Eye (tissue), 1 donor: ENCODE data around the gene MIF4GD.
"Not testable (repeated sequence)": the region's sequence is repeated elsewhere in the genome, so short reads cannot be mapped to it uniquely, and the experiment has no call there.

Experiments
- DNase-seq: peaks from one replicate; pipeline ENCODE4 v3.0.0-alpha.2; 2015

Gene MIF4GD, protein sequence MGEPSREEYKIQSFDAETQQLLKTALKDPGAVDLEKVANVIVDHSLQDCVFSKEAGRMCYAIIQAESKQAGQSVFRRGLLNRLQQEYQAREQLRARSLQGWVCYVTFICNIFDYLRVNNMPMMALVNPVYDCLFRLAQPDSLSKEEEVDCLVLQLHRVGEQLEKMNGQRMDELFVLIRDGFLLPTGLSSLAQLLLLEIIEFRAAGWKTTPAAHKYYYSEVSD

DNA sequence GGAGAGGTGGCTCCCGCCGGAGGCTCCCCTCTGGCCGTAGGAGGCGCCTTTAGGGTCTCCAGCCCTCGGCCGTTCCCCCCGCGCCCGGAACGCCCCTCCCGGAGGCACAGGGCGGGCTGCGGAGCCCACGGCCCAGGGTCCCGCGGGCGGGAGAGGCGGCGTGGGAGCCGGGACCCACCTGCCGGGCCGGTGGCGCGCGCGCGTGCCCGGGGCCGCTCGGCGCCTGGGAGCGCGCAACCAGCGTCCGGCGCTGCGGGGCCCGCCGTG is at the start of gene MIF4GD:
Gene MIF4GD (minus strand): TSS at position 266 of the 267 bp plus-strand sequence. CDS start 1,036 bp downstream, outside the sequence.
- DNase-seq = no peak

DNA sequence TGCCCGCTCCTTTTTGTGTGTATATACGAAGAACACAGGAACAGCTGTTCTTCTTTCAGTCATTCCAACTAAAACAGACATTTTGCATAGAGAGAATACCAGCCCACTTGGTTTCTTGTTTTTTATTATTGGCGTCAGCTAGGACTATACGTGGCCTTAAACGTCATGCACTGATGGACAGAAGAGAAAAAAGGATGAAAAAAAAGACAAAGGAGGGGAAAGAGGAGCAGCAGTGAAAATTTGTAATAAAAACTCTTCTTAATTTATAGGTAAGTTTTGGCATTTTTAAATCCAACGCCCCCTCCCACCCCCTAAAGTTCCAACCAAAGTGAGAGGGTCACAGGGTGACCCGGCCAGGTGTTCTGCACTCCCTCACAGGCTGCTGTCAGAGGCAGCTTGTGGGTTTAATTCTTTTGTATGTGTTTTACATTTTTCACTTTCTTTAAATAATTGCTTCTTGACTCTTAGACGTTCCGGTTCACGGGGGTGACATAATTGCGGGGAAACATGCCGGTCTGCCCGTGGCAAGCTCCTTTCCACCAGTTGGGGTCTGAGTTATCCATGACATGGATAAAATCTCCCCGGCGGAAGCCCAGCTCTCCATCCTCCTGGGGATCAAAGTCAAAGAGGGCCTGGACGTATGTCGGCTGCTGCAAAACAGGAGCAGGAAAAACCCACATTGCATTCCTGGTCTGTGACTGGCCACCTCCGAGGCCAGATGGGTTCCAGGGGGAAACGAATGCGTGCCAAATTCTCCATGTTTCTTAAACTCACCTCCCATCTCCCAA is 49.1 kb upstream of the MIF4GD start:
- no peak for DNase-seq

DNA sequence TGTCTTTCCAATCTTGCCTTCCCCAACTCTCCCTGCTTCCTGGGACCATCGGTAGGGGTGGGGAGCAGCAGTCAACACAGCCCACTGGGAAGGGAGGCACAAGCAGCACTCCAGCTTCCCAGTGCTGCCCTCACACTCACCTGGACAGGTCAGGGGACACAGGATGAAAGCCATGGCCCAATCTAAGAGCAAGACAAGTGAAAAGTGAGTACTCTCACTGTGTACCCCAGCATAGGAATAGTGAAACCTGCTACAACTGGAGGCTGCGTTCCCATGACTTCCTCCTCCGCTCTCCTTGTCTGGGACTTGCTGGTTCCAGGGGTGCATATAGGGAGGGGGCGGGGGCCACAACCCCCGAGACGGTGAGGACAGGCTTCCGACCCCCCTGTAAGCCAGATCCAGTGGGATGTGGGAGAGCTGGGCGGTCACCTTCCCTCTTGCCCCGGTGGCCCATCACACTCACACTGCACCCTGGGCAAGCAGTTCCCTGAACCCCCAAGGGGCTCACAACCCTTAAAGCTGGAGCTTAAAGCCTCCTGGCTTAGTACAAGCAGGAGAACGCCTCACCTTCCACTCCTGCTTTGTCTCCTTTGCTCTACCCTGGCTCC is 47.7 kb upstream of the MIF4GD start:
- no peak for DNase-seq

DNA sequence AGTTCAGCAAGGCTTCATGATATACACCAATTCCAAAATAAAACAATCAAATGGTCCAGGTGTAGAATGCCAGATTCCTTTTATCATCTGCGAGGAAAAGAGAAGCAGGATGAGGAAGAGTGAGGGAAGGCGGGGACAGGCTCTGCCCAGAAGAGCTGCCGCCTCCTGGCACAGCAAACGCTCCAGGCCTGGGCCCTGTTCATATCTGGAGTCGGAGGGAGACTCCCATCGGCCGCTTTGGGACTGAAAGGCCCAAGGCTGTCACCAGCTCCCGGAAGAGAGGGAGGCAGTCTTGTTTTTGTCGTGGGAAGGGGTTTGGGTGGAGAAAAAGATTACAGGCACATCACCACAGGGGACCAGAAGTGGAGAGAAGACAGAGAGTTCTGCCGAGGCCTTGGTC is 47.2 kb upstream of the MIF4GD start:
- DNase-seq = no peak

DNA sequence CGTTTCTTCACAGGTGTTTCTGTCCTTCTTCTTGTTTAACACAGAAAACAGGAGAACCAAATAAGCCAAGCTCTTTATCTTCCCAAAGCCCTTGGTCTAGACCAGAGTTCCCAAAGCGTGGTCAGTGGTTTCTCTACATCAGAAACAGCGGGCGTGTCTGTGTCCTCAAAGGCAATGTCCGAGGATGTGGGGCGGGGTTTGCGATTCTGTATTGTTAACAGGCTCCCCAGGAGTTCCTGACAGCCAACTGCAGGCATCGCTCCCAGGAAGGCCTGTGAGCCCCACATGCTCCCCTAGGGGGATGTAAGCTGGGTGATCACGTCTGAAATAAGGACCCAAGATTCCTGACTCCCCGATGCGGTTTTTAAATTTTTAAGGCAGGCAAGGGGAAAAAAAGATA is 46.6 kb upstream of the MIF4GD start:
- DNase-seq = no peak

DNA sequence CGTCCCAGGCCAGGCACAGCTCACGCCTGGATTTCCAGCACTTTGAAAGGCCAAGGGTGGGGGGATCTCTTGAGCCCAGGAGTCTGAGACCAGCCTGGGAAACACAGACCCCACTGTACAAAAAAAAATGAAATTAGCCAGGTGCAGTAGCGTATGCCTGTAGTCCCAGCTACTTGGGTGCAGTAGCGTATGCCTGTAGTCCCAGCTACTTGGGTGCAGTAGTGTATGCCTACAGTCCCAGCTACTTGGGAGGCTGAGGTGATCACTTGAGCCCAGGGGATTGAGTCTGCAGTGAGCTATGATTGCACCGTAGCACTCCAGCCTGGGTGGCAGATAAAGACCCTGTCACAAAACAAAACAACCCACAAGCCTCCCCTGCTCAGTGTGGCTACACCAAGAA is 45.2 kb upstream of the MIF4GD start:
- no peak for DNase-seq

DNA sequence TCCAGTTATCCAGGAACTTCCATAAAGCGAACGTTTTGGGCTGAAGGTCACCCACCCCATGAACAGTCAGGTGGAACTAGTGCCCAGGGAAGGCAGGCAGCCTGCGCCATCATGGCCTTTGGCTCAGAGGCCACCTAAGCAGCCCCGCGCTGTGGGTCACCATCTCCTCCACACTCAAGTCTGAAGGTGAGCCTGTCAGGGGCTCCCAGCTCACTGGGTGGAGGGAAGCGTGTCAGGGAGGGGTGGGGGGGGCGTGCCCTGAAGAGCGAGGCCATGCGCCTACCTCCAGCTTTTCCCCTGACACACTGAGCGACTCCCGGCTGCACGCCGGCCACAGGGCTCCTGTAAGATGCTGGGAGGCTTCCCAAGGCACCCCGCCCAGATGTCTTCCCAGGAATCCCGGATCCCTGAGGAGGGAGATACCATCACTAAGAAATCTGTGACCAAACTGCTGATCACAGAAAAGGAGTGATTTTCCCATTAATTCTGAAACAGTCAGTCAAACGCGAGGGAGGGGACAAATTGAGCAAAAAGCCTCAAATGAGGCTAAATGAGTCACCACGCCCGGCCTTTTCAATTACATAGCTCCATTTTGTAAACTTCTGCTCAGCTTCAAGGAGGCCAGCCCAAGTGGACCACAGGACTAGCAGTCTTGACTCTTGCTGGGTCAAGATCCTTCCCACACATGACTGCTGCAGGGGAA is 44.7 kb upstream of the MIF4GD start:
- DNase-seq = no peak

DNA sequence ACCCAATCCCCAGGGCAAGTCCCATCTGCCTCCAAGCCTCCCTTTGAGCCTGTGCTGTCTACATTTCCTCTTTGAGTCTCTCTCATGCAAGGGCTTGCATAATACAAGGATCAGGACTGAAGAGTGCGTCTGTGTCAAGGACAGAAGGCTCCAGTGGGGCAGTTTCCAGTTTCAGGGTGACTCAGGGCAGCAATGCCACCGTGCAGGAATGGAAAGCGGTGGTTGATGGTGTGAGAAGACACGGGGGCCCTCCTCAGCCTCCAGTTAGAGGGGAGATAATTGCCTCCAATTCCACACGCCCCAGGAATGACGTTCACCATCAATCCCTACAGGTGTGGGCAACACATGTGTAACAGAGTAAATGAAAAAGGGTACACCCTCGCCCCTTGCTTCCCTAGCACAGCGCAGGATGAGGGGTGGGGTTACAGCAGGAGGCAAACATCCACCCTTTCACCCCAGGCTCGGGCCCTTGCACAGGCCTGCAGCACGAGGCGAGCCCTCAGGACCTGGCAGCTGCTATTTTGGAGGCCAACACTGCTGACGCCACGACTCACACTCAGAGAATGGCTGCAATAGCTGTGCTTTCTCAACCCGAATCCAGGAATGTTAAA is 43.0 kb upstream of the MIF4GD start:
- DNase-seq = no peak

DNA sequence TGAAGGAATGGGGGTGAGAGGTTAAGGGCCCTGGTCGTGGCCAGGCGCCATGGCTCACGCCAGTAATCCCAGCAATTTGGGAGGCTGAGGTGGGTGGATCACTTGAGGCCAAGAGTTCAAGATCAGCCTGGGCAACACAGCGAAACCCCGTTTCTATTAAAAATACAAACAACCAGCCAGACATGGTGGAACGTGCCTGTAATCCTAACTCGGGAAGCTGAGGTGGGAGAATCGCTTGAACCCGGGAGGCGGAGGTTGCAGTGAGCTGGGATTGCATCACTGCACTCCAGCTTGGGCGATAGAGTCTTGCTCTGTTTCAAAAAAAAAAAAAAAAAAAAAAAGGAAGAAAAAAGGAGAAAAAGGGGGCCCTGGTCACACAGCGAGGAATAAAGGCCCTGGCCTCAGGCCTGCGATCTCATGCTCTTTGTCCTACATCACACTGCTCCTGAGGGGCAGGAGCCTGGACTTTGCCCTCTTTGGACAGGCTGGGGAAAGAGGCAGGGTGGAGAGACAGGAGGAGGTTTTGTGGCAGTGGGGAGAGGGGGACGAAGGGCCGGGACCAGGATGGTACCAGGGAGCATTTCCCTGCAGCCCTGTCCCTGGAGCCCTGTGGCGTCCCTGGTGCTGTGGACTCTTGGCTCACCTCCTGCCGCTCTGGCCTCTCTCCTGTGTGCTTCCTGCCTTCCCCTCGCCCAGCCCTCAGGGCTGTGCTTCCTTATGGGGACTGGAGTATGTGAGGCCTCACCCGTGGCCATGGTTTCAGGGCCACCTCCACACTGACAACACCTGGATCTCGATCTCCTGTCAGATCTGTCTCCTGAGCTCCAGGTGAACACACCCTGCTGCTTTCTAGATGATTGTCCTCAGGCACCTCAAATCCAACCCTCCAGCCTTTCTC is 38.0 kb upstream of the MIF4GD start:
- no peak for DNase-seq

DNA sequence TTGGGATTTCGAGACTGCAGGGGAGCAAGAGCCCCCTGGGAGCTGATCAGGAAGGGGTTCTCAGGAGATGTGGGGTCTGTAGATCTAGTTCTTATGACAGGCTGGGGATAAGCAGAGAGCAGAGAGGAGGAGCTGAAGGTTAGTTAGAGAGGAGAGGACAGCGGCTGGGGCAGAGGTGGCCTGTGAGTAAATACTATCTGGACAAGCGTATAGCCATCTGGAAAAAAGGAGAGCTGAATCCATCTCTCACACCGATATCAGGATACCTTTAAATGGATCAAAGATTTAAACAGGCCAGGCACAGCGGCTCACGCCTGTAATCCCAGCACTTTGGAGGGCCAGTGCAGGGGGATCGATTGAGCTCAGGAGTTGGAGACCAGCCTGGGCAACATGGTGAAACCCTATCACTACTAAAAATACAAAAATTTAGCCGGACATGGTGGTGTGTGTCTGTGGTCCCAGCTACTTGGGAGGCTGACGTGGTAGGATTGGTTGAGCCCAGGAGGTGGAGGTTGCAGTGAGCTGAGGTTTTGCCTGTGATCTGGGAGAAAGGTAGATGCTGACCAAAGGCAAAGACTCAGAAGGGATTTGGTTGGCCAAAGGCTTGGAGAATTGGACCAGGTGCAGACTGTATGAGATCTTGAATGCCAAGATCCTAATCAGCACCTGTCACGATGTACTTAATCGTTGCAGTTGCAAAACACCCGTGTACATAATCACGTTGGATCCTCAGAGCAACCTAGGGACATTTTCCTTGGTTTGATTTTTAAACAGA is 37.1 kb upstream of the MIF4GD start:
- no peak for DNase-seq

DNA sequence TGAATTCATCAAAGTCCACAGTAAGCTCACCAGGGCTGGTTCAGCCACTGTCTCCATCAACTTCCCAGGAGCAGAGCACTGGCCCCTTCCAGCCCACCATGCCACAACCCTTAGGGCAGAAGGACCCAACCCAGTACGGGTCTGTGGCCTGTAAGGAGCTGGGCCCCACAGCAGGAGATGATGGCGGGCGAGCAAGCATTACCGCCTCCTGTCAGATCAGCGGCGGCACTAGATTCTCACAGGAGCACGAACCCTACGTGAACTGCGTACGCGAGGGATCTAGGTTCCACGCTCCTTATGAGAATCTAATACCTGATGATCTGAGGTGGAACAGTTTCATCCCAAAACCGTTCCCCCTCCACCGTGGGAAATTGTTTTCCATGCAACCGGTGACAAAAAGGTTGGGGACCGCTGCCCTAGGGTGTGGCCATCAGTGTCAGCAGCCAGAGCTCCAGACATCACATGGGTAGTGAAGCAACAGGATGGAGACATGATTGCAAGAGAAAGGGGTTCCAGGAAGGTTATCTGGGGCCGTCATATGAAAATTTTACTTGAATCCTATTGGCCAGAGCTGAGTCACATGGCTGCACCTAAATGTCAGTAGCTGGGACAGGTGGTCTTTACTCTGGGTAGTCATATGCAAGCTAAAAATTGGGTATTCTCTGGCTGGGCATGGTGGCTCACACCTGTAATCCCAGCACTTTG is 30.6 kb upstream of the MIF4GD start:
- DNase-seq = no peak

DNA sequence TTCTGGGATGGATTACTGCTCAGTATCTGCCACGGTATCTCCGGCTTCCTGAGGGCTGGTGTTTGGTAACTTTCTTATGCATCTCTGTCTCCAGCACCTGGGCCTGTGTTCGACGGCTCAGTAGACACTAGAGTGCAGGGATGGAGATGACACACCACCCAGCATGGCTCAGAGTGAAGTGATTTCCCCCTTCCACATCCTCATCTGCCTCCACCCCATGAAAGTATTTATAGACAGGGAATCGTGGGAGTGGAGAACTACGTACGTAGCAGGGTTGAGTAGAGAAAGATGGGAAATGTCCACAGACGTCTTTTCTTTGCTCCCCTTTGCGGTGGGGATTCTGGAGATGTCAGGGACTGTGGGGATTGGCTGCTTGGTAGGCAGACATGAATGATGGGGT is 30.0 kb upstream of the MIF4GD start:
- no peak for DNase-seq

DNA sequence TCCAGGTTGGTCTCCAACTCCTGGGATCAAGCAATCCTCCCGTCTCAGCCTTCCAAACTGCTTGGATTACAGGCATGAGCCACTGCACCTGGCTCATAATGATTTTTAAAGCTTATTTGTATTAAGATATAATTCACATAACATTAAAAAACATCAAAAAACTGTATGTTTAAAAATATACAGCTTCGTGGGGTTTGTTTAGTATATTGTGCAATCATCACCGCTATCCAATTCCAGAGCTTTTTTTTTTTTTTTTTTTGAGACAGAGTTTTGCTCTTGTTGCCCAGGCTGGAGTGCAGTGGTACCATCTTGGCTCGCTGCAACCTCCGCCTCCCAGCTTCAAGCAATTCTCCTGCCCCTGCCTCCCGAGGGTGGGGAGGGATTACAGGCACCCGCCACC is 29.2 kb upstream of the MIF4GD start:
- no peak for DNase-seq

DNA sequence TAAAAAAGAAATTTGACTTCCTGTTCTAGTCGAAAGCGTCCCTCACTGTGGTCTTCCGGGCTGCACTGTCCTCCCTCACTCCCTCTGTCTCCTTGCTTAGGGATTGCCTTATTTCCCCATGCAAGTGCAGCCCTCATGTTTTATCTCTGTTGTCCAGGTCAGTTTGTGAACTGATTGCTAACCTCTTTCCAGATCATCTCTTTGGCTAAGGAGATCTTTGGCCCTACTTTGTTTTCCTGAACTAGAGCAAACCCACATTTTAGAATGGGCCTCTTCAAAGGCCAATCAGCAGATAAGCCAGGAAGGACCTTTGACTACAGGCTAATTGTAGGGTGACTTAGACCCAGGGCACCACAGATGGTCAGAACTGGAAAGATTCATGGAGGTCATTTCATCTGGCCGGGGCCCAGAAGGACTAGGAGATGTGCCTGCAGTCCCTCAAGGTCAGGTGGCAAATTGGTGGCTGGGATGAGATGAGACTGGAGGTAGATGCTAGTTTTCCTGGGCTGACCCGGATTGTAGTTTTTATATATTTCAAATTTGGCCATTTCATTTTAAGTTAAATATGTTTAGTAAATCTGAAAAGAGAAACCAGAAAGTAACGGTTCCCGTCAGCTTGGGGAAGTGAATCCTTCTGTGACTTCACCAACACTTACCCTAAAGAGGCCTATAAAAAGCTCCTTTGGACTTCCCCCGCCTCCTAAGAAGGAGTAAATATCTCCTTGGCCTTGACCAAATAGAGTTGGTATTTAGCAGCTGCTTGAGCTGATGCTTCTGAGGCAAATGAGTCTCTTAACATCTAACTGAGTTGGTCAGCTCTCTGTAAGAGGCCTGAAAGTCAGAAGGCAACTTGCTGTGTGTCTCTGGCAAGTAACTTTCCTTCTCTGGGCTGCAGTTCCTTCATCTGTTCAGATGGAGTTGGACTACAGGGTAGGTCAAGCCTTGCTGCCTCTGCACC is 24.4 kb upstream of the MIF4GD start:
- no peak for DNase-seq

DNA sequence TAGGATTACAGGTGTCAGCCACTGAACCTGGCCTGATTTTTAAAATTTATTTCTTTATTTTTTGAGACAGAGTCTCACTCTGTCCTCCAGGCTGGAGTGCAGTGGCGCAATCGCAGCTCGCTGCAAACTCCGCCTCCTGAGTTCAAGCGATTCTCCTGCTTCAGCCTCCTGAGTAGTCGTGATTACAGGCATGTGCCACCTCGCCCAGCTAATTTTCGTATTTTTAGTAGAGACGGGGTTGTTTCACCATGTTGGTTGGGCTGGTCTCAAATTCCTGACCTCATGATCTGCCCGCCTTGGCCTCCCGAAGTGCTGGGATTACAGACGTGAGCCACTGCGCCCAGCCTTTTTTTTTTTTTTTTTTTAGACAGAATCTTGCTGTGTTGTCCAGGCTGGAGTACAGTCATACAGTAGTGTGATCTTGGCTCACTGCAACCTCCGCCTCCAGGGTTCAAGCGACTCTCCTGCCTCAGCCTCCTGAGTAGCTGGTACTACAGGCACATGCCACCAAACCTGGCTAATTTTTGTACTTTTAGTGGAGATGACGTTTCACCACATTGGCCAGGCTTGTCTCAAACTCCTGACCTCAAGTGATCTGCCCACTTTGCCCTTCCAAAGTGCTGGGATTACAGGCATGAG is 21.9 kb upstream of the MIF4GD start:
- DNase-seq = not testable (repeated sequence)

DNA sequence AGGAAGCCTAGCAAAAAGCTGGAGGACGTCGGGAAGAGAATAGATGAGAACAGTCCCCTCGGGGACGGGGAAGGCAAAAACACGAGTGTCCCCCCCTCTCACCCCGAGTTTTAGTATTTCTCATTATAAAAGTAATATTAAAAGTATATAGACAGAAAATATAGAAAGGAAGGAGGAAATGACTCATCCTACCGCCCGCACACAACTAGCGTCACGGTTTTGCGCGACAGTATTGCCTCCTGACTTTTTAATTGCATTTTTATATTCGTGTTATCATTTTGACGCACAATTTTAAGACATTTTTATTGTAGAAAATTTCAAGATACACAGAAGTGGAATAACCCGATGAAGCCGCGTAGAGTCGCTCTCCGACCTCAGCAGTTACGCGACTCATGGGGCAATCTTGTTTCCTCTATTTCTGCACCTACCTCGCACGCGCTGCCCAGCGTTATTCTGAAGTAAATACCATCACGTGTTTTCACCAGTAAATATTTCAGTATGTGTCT is 18.9 kb upstream of the MIF4GD start:
- DNase-seq = no peak

DNA sequence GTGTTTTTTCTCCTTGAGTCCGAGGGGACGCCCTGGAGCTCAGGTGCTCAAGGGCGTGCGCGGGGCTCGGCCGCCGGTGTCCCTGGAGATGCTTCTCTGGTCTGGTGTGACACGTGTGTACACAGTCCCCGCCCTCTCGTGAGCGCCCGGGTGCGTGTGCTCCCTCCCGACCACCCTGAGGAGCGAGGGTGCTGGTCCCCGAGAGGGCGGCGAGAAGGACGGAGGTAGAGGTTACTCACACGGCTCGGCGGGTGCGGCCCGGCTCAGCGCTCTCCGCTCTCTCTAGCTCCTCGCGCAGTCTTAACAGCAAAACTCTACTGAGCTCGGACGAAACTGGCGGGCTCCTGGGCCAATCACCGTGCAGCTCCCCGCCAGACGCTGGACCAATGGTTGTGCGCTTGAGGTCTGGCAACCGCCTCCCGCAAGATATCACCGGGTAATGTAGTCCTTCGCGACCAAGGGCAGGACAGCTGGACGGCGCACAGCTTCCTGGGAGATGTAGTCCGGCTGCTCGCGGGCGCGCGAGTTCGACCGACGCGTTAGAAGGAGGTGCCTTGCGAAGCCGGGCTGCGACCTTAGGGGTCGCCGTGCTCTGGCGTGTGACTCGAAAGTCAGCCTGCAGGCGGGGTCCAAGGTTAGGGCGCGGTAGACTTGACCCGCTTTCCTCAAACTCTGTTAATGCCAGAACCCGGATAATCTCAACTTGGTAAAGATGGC is 18.2 kb upstream of the MIF4GD start, which contains the start of gene SLC25A19:
Gene SLC25A19 (minus strand): TSS at position 319 of the 717 bp plus-strand sequence. CDS start 2,669 bp downstream, outside the sequence.
- peak; percentile 99 for DNase-seq

DNA sequence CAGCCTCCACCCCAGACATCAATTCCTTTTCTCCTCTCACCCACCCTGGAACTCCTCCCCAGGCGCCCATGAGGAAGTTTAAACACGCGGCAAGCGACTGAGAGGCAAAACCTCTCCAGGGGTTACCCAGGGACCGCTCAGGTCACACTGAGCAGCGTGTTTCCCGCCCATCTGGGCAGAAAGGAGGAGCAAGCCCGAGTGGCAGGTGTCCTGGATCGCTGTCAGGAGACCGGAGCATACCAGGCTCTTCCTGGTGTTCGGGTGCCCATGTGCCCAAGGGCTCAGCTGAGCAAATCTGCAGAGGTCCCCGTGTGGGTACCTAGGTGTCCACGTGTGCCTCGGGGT is 17.7 kb upstream of the MIF4GD start:
- DNase-seq = no peak
